ENCODE data around the gene HDAC4. TPM values are rescaled to one million over a fixed set of nuclear protein-coding genes. Genes with fewer than 3 reads are reported as not detected.

Gene HDAC4
- total and polyA plus RNA-seq, 2 of the 8 experiments (the other 6 are each of a cell fraction or from before 2014, with no cell fraction given), result 15.4 to 31.5 TPM

- H3K79me2 ChIP-seq (ENCODE audit: control insufficient read depth in 1 of 2, insufficient read depth in 2 of 2, low read length in 2 of 2), result no peaks in the 10 kb centered on the region
- H3K4ac ChIP-seq (replicated peaks; ENCODE audit: insufficient read length, low read depth, low read length), result no peak overlapping the region
- WGBS, 2 experiments (ENCODE audit: extremely low coverage in 1 of 2, insufficient coverage in 1 of 2, insufficient read length in 1 of 2, insufficient replicate concordance in 2 of 2, low coverage in 1 of 2, low lambda C conversion rate in 2 of 2, missing lambda C conversion rate in 1 of 2), result 93% methylated on average over 7 of the region's 7 CpGs; no CpG with 5 or more reads in 1 of the 2 experiments
- POLR2A ChIA-PET (ENCODE audit: partially characterized antibody), result interaction anchor here (0.6 kb wide), 1 partner anchor 988 kb away, joined by 3 read pairs; no protein-coding TSS in a partner anchor
- H3K27me3 ChIP-seq (replicated peaks in 1 of 4; ENCODE audit: control insufficient read depth in 3 of 4, extremely low read depth in 1 of 4, insufficient read depth in 3 of 4, low read length in 3 of 4), result peaks cover 0 to 13% (median 5%) of the 10 kb centered on the region in 4 experiments; a peak in 4 of 7 replicates
- H2BK15ac ChIP-seq (ENCODE audit: low read length), result no peak overlapping the region
- no peaks in the 10 kb centered on the region for H3K79me1 ChIP-seq (ENCODE audit: low read depth, low read length)
- H3K9ac ChIP-seq (replicated peaks in 1 of 4; ENCODE audit: extremely low read depth in 1 of 4, low read depth in 3 of 4, low read length in 3 of 4), result no peak overlapping the region
- no peak overlapping the region for H3K23ac ChIP-seq (ENCODE audit: insufficient read length)
- no peak overlapping the region for H3K14ac ChIP-seq (ENCODE audit: insufficient read length)
- H2AK5ac ChIP-seq (ENCODE audit: low read depth, low read length), result no peak overlapping the region
- no peak overlapping the region for H2BK20ac ChIP-seq (ENCODE audit: low read length)
- H3K56ac ChIP-seq (replicated peaks; ENCODE audit: insufficient read length, low read depth, low read length), result no peak overlapping the region
- H3K18ac ChIP-seq (ENCODE audit: extremely low read depth, low read length), result no peak overlapping the region
- no peak overlapping the region for H4K5ac ChIP-seq (ENCODE audit: insufficient read length, low read depth, low read length)
- no peak overlapping the region for H2BK5ac ChIP-seq (ENCODE audit: low read depth, low read length)
- no peak overlapping the region for H3K4me2 ChIP-seq (ENCODE audit: insufficient read depth in 1 of 2, low read depth in 2 of 2, low read length in 2 of 2)
- H4K20me1 ChIP-seq (replicated peaks in 1 of 2; ENCODE audit: control insufficient read depth in 1 of 2, insufficient read depth in 2 of 2, low read length in 2 of 2), result no peaks in the 10 kb centered on the region
- CTCF ChIA-PET (ENCODE audit: partially characterized antibody), result interaction anchor here (0.6 kb wide), 1 partner anchor 670 kb away, joined by 3 read pairs; no protein-coding TSS in a partner anchor
- no peak overlapping the region for H4K91ac ChIP-seq (replicated peaks; ENCODE audit: insufficient read length, low read length)
- no peak overlapping the region for H2BK12ac ChIP-seq (ENCODE audit: low read depth, low read length)
- H3K4me1 ChIP-seq (replicated peaks in 1 of 4; ENCODE audit: control insufficient read depth in 3 of 4, insufficient read depth in 4 of 4, low read length in 3 of 4), result peaks cover 0 to 14% (median 9%) of the 10 kb centered on the region in 4 experiments; a peak in 5 of 7 replicates
- no peak overlapping the region for H2BK120ac ChIP-seq (replicated peaks; ENCODE audit: low read depth, low read length)
- no peaks in the 10 kb centered on the region for H3K36me3 ChIP-seq (ENCODE audit: control insufficient read depth in 2 of 4, insufficient read depth in 4 of 4, low read length in 3 of 4)
- DNase-seq (ENCODE audit: low read depth in 1 of 2, low spot score in 2 of 2) (no peak), FAIRE-seq (no peak)
- H3K4me3 ChIP-seq (ENCODE audit: extremely low read depth in 1 of 4, insufficient read depth in 2 of 4, low read depth in 3 of 4, low read length in 4 of 4), result no peak overlapping the region
- H4K8ac ChIP-seq (ENCODE audit: extremely low read depth, insufficient read depth, low read length), result no peak overlapping the region
- H2AFZ ChIP-seq (ENCODE audit: low read length), result no peak overlapping the region
- 0 out of 4 replicates have a peak, but pooled peaks cover 0 to 2% of the 10 kb centered on the region in 2 experiments for H3K9me3 ChIP-seq (ENCODE audit: insufficient read depth in 2 of 2, low read depth in 1 of 2, low read length in 1 of 2)
- H3K23me2 ChIP-seq (ENCODE audit: low read depth, low read length), result no peaks in the 10 kb centered on the region
- H3K27ac ChIP-seq (ENCODE audit: low read depth, low read length), result no peak overlapping the region
- TF ChIP-seq TEAD4 (IDR thresholded peaks at IDR 0.05; ENCODE audit: low read depth, low read length) (no peak), NRF1 (IDR thresholded peaks at IDR 0.05; ENCODE audit: low read depth, low read length) (no peak), SP1 (IDR thresholded peaks at IDR 0.05; ENCODE audit: low read depth, low read length) (no peak), ATF2 (IDR thresholded peaks at IDR 0.05; ENCODE audit: low read length) (no peak), RAD21 (IDR thresholded peaks at IDR 0.05 in 1 of 2, conservative IDR thresholded peaks at IDR 0.05 in 1 of 2; ENCODE audit: low read depth in 2 of 2, low read length in 2 of 2) (no peak), ASH2L (IDR thresholded peaks at IDR 0.05; ENCODE audit: low read length) (no peak), RXRA (IDR thresholded peaks at IDR 0.05; ENCODE audit: insufficient read depth, low read depth, low read length) (no peak), SIX5 (IDR thresholded peaks at IDR 0.05; ENCODE audit: low read depth, low read length) (no peak), BRCA1 (IDR thresholded peaks at IDR 0.05; ENCODE audit: low read depth, low read length) (no peak)
These were observed 41.4 kb upstream of the HDAC4 start for GRCh38 chr2:239442192-239442591.

Measured in H1 (cell line).